ENCODE measurements around the gene RPS6KA2.

Gene RPS6KA2

DNA sequence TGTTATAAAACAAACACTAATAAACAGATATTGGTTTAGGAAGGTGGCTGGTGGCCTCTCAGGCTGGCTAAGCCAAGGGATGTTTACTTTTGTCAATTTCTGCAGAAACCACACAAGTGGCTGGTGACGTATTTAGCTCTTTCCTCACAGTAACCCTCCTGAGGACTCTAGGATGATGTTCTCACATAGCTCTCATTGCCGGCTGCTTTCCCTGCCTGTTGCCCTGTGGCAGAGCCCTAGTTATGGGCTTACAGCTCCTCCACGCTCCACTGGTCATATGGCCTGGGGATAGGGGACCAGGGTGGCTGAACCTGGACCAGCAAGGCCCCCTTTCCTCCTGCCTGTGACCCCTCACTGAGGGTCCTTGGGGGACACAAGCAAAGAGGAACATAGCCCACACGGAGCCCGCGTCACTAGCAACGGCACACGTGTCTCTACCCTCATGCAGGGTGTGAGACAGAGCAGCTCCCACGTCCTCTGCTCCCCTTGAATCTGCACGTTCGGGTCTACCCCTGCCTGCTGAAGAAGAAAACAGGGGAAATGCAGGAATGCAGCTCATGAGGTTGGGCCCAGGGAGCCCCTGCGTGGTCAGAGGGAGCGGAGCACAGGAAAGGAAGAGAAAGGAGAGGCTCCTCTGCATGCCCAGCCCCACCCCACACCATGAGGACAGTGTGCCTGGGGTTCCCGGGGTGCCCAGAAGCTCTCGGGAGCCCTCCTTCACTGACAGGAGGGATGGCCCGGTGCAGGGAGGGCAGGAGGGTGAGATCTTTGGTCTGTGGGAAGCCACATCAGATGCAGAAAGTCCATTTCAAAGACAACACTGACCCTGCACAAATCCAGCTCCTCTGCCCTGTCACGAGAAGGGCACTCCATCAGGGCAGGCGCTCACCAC, 54.4 kb downstream of the RPS6KA2 start:
- Histone ChIP-seq H3K27me3 (ENCODE audit: insufficient read depth, low read length, poor library complexity) (no peaks in the 10 kb centered on the region), H3K27ac (ENCODE audit: low read length) (no peak overlapping the region), H3K4me2 (ENCODE audit: insufficient read depth, low read length) (no peak overlapping the region), H3K9ac (ENCODE audit: low read depth, low read length) (no peak overlapping the region), H3K36me3 (ENCODE audit: insufficient read depth, low read length) (no peaks in the 10 kb centered on the region), H4K20me1 (ENCODE audit: insufficient read depth, low read length) (no peaks in the 10 kb centered on the region), H2AFZ (ENCODE audit: low read depth, low read length) (no peak overlapping the region), H3K9me3 (ENCODE audit: insufficient read depth, low read length, severe bottlenecking) (no peaks in the 10 kb centered on the region), H3K4me3 (ENCODE audit: low read depth in 1 of 2, low read length in 2 of 2) (no peak overlapping the region), H3K79me2 (ENCODE audit: insufficient read depth, low read length) (no peaks in the 10 kb centered on the region), H3K4me1 (ENCODE audit: insufficient read depth, low read length) (no peaks in the 10 kb centered on the region)
- TF ChIP-seq, protein P1, sequence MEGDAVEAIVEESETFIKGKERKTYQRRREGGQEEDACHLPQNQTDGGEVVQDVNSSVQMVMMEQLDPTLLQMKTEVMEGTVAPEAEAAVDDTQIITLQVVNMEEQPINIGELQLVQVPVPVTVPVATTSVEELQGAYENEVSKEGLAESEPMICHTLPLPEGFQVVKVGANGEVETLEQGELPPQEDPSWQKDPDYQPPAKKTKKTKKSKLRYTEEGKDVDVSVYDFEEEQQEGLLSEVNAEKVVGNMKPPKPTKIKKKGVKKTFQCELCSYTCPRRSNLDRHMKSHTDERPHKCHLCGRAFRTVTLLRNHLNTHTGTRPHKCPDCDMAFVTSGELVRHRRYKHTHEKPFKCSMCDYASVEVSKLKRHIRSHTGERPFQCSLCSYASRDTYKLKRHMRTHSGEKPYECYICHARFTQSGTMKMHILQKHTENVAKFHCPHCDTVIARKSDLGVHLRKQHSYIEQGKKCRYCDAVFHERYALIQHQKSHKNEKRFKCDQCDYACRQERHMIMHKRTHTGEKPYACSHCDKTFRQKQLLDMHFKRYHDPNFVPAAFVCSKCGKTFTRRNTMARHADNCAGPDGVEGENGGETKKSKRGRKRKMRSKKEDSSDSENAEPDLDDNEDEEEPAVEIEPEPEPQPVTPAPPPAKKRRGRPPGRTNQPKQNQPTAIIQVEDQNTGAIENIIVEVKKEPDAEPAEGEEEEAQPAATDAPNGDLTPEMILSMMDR (IDR thresholded peaks at IDR 0.05; ENCODE audit: borderline replicate concordance, extremely low read depth, low read length, poor library complexity, severe bottlenecking): no peak
- TF ChIP-seq EZH2 (IDR thresholded peaks at IDR 0.05; ENCODE audit: borderline replicate concordance, low read depth, low read length, severe bottlenecking): no peak
- no peak for ATAC-seq (ENCODE audit: insufficient read depth, low read depth)
- no peak for DNase-seq

DNA sequence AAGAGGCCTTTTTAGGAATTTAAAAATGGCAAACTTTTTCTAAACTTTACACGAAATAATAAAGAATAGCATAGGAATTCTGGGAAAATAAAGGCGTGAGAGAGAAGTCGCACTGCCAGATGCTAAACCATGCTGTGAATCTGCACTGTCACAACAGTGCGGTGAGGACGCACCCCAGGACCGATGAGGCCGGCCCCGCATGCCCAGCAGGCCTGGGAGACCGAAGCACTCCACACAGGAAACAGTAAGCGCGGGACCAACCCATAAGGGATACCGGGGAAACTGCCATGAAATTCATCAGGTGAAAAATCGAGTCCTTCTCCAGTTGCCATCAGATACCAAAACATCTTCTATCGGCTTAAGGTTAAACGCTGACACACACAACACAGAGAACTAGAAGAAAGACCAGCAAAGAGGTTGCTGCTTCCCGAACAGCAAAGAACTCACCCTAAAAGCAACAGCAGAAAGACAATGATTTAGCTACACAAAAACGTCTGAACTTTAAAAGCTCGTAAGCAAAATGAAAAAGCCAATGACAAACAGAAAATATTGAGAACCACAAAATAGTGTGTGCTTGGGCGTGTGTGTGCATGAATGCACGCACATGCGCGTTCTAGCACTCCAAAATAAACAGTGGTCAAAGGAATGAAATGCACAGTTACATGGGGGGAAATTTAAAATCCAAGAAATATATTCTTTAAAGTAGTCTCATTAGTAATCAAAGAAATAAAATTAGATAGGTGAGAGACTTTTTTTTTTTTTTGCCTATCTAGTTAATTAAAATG, 55.9 kb downstream of the RPS6KA2 start:
- ATAC-seq (ENCODE audit: insufficient read depth, low read depth): no peak
- Histone ChIP-seq H3K9me3 (ENCODE audit: insufficient read depth, low read length, severe bottlenecking) (no peaks in the 10 kb centered on the region), H3K4me1 (ENCODE audit: insufficient read depth, low read length) (no peaks in the 10 kb centered on the region), H3K27me3 (ENCODE audit: insufficient read depth, low read length, poor library complexity) (no peaks in the 10 kb centered on the region), H2AFZ (ENCODE audit: low read depth, low read length) (no peak overlapping the region), H3K4me2 (ENCODE audit: insufficient read depth, low read length) (no peak overlapping the region), H3K36me3 (ENCODE audit: insufficient read depth, low read length) (no peaks in the 10 kb centered on the region), H3K27ac (ENCODE audit: low read length) (no peak overlapping the region), H4K20me1 (ENCODE audit: insufficient read depth, low read length) (no peaks in the 10 kb centered on the region), H3K4me3 (ENCODE audit: low read depth in 1 of 2, low read length in 2 of 2) (no peak overlapping the region), H3K9ac (ENCODE audit: low read depth, low read length) (no peak overlapping the region), H3K79me2 (ENCODE audit: insufficient read depth, low read length) (no peaks in the 10 kb centered on the region)
- no peak for DNase-seq
- no peak for TF ChIP-seq EZH2 (IDR thresholded peaks at IDR 0.05; ENCODE audit: borderline replicate concordance, low read depth, low read length, severe bottlenecking)
- TF ChIP-seq, protein P1 (IDR thresholded peaks at IDR 0.05; ENCODE audit: borderline replicate concordance, extremely low read depth, low read length, poor library complexity, severe bottlenecking): no peak

DNA sequence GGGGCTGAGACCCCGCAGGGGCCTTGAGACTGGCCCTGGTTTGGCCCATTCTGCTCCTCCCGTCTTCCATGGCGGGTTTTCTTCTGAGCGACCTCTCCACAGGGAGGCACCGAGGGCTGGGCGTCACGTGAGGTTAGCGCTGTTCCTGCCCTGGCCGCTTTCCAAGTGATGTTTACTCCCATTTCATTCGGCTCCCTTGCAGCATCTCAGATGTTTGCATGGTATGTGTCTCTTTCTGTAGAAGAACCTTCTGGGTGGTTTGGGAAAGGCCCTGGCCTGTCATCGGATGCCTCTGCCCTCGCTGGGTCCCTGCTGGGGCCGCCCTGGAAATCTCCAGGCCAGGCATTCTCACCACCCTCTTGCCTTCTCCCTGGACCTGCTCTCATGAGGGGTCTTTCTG, 57.8 kb downstream of the RPS6KA2 start:
- Histone ChIP-seq H3K4me1 (ENCODE audit: insufficient read depth, low read length) (no peaks in the 10 kb centered on the region), H3K36me3 (ENCODE audit: insufficient read depth, low read length) (no peaks in the 10 kb centered on the region), H3K9me3 (ENCODE audit: insufficient read depth, low read length, severe bottlenecking) (no peaks in the 10 kb centered on the region), H3K27me3 (ENCODE audit: insufficient read depth, low read length, poor library complexity) (no peaks in the 10 kb centered on the region), H3K4me2 (ENCODE audit: insufficient read depth, low read length) (no peak overlapping the region), H3K9ac (ENCODE audit: low read depth, low read length) (no peak overlapping the region), H3K79me2 (ENCODE audit: insufficient read depth, low read length) (no peaks in the 10 kb centered on the region), H3K27ac (ENCODE audit: low read length) (no peak overlapping the region), H4K20me1 (ENCODE audit: insufficient read depth, low read length) (no peaks in the 10 kb centered on the region), H2AFZ (ENCODE audit: low read depth, low read length) (no peak overlapping the region), H3K4me3 (ENCODE audit: low read depth in 1 of 2, low read length in 2 of 2) (no peak overlapping the region)
- TF ChIP-seq, protein P1 (IDR thresholded peaks at IDR 0.05; ENCODE audit: borderline replicate concordance, extremely low read depth, low read length, poor library complexity, severe bottlenecking): no peak
- no peak for TF ChIP-seq EZH2 (IDR thresholded peaks at IDR 0.05; ENCODE audit: borderline replicate concordance, low read depth, low read length, severe bottlenecking)
- DNase-seq (no peak), ATAC-seq (ENCODE audit: insufficient read depth, low read depth) (no peak)
